ENCODE measurements around the gene FAF1.
"Not testable (repeated sequence)": the region's sequence is repeated elsewhere in the genome, so short reads cannot be mapped to it uniquely, and the experiment has no call there.

Gene FAF1

DNA sequence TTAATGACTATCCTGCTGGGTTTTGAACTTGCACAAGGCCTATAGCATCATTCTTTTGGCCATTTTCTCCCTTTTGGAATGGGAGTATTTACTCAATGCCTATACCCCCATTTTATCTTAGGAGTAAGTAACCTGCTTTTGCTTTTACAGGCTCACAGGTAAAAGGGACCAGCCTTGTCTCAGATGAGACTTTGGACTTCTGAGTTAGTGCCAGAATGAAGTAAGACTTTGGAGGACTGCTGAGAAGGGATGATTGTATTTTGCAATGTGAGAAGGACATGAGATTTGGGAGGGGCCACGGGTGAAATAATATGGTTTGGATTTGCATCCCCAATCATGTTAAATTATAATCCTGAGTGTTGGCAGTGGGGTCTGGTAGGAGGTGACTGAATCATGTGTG lies 212.7 kb downstream of the FAF1 start:
- no peaks in the 10 kb centered on the region for H3K4me1 Mint-ChIP-seq
- H3K4me3 Mint-ChIP-seq = no peak overlapping the region
- no peak overlapping the region for H3K27ac Mint-ChIP-seq
- no peaks in the 10 kb centered on the region for H3K9me3 Mint-ChIP-seq
- no peaks in the 10 kb centered on the region for H3K27me3 Mint-ChIP-seq (ENCODE audit: low read depth)
- TF ChIP-seq, protein P1, sequence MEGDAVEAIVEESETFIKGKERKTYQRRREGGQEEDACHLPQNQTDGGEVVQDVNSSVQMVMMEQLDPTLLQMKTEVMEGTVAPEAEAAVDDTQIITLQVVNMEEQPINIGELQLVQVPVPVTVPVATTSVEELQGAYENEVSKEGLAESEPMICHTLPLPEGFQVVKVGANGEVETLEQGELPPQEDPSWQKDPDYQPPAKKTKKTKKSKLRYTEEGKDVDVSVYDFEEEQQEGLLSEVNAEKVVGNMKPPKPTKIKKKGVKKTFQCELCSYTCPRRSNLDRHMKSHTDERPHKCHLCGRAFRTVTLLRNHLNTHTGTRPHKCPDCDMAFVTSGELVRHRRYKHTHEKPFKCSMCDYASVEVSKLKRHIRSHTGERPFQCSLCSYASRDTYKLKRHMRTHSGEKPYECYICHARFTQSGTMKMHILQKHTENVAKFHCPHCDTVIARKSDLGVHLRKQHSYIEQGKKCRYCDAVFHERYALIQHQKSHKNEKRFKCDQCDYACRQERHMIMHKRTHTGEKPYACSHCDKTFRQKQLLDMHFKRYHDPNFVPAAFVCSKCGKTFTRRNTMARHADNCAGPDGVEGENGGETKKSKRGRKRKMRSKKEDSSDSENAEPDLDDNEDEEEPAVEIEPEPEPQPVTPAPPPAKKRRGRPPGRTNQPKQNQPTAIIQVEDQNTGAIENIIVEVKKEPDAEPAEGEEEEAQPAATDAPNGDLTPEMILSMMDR (IDR thresholded peaks at IDR 0.05; ENCODE audit: unreplicated experiment in 3 of 3) = no peak
- peaks cover 16% of the 10 kb centered on the region for H3K36me3 Mint-ChIP-seq (ENCODE audit: low read depth)

DNA sequence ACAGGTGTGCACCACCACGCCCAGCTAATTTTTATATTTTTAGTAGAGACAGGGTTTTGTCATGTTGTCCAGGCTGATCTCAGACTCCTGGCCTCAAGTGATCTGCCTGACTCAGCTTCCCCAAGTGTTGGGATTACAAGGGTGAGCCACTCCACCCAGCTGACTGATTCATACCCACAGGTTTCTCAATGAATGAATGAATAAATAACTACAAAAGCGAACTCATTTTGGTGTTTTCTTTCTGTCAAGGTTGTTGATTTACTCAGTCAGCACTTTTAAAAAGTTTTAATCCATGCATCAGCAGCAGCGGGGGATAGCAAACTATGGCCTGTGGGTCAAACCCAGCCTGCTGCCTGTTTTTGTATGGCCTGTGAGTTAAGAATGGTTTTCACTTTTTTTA lies 217.5 kb downstream of the FAF1 start:
- Mint-ChIP-seq H3K27me3 (ENCODE audit: low read depth) (no peaks in the 10 kb centered on the region), H3K27ac (no peak overlapping the region), H3K36me3 (ENCODE audit: low read depth) (peaks cover 23% of the 10 kb centered on the region), H3K4me1 (no peaks in the 10 kb centered on the region), H3K4me3 (no peak overlapping the region), H3K9me3 (no peaks in the 10 kb centered on the region)
- TF ChIP-seq, protein P1 (IDR thresholded peaks at IDR 0.05; ENCODE audit: unreplicated experiment in 3 of 3) = no peak

DNA sequence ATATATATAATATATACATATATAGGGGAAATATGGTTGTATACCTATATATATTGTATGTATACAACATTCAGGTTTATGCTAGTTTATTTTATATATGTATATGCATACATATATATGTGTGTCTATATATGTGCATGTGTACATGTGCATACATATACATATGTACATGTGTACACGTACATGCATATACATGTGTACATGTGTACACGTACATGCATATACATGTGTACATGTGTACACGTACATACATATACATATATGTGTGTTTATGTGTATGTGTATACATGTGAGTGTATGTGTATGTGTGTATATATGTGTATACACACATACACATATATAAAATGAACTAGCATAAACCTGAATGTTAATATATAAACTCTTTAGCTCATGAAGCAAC lies 220.9 kb downstream of the FAF1 start:
- no peaks in the 10 kb centered on the region for H3K27me3 Mint-ChIP-seq (ENCODE audit: low read depth)
- no peak overlapping the region for H3K27ac Mint-ChIP-seq
- peaks cover 10% of the 10 kb centered on the region for H3K36me3 Mint-ChIP-seq (ENCODE audit: low read depth)
- H3K4me3 Mint-ChIP-seq = no peak overlapping the region
- no peaks in the 10 kb centered on the region for H3K4me1 Mint-ChIP-seq
- H3K9me3 Mint-ChIP-seq = no peaks in the 10 kb centered on the region
- TF ChIP-seq, protein P1 (IDR thresholded peaks at IDR 0.05; ENCODE audit: unreplicated experiment in 3 of 3) = no peak

DNA sequence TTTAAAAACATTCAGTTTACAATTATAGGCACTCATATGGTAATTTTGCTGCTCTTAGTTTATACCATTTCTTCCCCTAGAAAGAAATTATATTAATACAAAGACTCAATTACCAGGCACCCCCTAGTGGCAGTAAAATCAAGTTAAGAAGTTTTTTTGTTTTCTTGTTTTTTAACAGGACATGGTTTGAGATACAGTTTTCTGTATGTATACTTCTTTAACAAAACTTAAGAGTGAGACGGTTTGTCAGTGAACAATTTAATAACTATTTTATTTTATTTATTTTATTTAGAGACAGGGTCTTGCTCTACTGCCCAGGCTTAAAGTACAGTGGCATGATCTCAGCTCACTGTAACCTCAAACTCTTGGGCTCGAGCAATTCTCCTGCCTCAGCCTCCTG lies 224.6 kb downstream of the FAF1 start:
- Mint-ChIP-seq H3K36me3 (ENCODE audit: low read depth) (peaks cover 4% of the 10 kb centered on the region), H3K27ac (no peak overlapping the region), H3K9me3 (no peaks in the 10 kb centered on the region), H3K4me3 (no peak overlapping the region), H3K4me1 (no peaks in the 10 kb centered on the region), H3K27me3 (ENCODE audit: low read depth) (no peaks in the 10 kb centered on the region)
- TF ChIP-seq, protein P1 (IDR thresholded peaks at IDR 0.05; ENCODE audit: unreplicated experiment in 3 of 3) = peak; percentile 42 to 57 (median 43)

GRCh38 chr1:50727578-50727977 lies 232.5 kb downstream of the FAF1 start:
- not testable (repeated sequence) for H3K4me1 Mint-ChIP-seq; H3K27me3 Mint-ChIP-seq (ENCODE audit: low read depth); H3K27ac Mint-ChIP-seq; H3K4me3 Mint-ChIP-seq; H3K9me3 Mint-ChIP-seq; H3K36me3 Mint-ChIP-seq (ENCODE audit: low read depth)

DNA sequence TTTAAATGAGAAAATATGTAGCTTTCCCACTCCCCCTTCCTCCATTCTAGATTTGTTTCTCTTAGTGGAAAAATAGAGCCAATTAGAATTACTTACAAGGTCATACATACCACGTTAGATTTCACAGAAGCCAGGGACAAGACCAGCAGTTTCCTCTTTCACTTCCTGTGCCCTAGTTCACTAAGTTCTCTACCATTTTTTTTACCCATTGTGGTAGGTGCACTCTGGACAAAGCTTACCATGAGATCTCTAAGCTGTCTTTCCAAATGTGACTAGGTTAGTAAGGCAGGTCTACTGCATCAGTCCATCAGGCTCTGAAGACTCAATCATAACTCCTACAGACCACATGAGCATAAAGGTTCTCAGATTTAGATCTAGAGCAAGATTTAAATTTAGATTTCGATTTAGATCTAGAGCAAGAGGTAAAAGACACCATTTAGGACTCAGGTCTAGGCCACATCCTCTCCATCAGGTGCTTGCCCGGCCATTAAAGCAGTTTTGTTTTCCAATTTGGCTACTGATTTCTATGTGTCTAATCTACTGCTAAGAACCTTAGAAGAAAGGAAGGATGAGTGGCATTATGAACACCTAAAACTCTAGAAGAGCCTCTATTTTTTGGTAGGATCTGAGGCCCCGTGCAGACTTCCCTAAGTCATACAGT lies 235.3 kb downstream of the FAF1 start:
- Mint-ChIP-seq H3K27ac (no peak overlapping the region), H3K4me1 (peaks cover 6% of the 10 kb centered on the region), H3K36me3 (ENCODE audit: low read depth) (peaks cover 6% of the 10 kb centered on the region), H3K27me3 (ENCODE audit: low read depth) (no peaks in the 10 kb centered on the region), H3K9me3 (no peaks in the 10 kb centered on the region), H3K4me3 (no peak overlapping the region)
- TF ChIP-seq, protein P1 (IDR thresholded peaks at IDR 0.05; ENCODE audit: unreplicated experiment in 3 of 3) = no peak

Data from nephron (organoid).